Left ventricle myocardium inferior (tissue), 1 donor: ENCODE data around the gene RASGEF1B. TPM values are rescaled to one million over a fixed set of nuclear protein-coding genes. Genes with fewer than 3 reads are reported as not detected.

Experiments
- DNase-seq: peaks from one replicate; pipeline ENCODE4 v3.0.0-alpha.2; 2020
- H3K27ac ChIP-seq: fragments of 200-600 bp; replicated peaks from 2 replicates; pipeline ENCODE4 v1.8.0; 2021
- H3K27me3 ChIP-seq: fragments of 200-600 bp; 2 replicates; pipeline ENCODE4 v1.8.0; 2021; ENCODE audit warnings: low read depth
- H3K36me3 ChIP-seq: fragments of 200-600 bp; 2 replicates; pipeline ENCODE4 v1.8.0; 2021
- H3K4me1 ChIP-seq: fragments of 200-600 bp; 2 replicates; pipeline ENCODE4 v1.8.0; 2021
- H3K4me3 ChIP-seq: fragments of 200-600 bp; 2 replicates; pipeline ENCODE4 v1.8.0; 2021; ENCODE audit warnings: mild to moderate bottlenecking, moderate library complexity
- H3K9me3 ChIP-seq: fragments of 200-600 bp; replicated peaks from 2 replicates; pipeline ENCODE4 v1.8.0; 2021
- CTCF ChIP-seq: fragments of 200-600 bp; IDR thresholded peaks from 2 replicates; pipeline ENCODE4 v1.8.0; 2021; ENCODE audit warnings: antibody characterized with exemption, mild to moderate bottlenecking, borderline replicate concordance
- intact Hi-C: fragments of 100-400 bp; cut with micrococcal nuclease; formaldehyde crosslinking; loops from one replicate; pipeline ENCODE4 v1.11.0; 2022
- total RNA-seq: library from RNA; stranded (reverse); fragmentation: NEBNext Ultra II Directional; extraction: Animal tissue kit (Norgen Biotek cat#: 25700); gene quantifications from one replicate; pipeline ENCODE4 v1.2.1, GENCODE V29; 2021
- donor health status: DM: no; HTN: yes; CAD: no; lungs with severe emphysema.

RASGEF1B gene
- total RNA-seq, 1 donor from 2014 or later = 4.3 TPM

- intact Hi-C loops = no loop called here
- H3K27ac ChIP-seq = no peak overlapping the region
- no peak for TF ChIP-seq CTCF
- H3K4me3 ChIP-seq = no peak overlapping the region
- no peaks in the 10 kb centered on the region for H3K9me3 ChIP-seq
- H3K36me3 ChIP-seq = peaks cover 2% of the 10 kb centered on the region
- no peaks in the 10 kb centered on the region for H3K4me1 ChIP-seq
- no peaks in the 10 kb centered on the region for H3K27me3 ChIP-seq
- no peak for DNase-seq
These were observed 50.1 kb downstream of the RASGEF1B start for GRCh38 chr4:81421346-81422218.

DNA sequence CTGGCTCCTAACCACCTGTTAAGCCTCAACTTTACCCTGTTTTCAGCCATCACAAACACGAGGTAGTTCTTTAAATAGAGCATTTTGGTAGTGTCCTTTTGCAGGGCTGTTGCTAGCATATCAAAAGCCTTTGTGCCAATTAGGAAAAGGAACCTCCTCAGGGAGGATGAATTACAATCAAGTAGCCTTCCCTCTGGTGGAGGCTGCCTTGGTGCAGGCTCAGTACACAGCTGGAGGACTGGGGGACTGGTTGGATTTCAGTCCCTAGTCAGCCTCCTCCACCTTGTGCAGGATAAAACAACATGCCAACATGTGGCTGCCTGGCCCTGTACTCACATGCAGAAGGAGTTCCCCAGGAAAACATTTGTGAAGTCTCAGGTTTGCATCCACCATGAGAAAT lies 53.1 kb downstream of the RASGEF1B start:
- intact Hi-C loops = no loop called here
- Histone ChIP-seq H3K4me3 (no peak overlapping the region), H3K27me3 (no peaks in the 10 kb centered on the region), H3K36me3 (no peaks in the 10 kb centered on the region), H3K4me1 (no peaks in the 10 kb centered on the region), H3K9me3 (no peaks in the 10 kb centered on the region), H3K27ac (no peak overlapping the region)
- no peak for TF ChIP-seq CTCF
- DNase-seq = no peak

DNA sequence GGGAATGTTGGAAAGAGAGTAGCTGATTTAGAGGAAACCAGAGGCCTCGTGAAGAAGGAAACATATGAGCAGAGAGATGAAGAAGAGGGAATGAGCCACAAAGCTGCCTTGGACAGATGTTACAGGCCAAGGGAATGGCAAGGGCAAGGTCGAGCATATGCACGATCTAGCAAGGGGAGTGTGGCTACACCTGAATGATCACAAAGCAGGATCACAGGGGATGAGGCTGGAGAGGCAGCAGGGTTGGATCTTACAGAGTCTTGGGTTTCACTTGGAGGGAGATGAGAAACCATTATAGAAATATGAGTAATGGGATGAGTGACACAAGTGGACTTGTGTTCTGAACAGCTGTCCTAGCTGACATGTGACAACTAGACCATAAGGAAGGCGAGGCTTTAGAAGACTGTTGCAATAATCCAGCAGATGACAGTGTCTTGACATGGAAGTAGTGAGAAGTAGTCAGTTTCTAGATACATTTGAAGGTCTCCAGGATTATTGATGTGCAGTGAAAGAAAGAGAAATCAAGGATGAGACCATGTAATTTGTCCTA lies 58.7 kb downstream of the RASGEF1B start:
- Histone ChIP-seq H3K27me3 (no peaks in the 10 kb centered on the region), H3K4me1 (no peaks in the 10 kb centered on the region), H3K36me3 (no peaks in the 10 kb centered on the region), H3K27ac (no peak overlapping the region), H3K9me3 (no peaks in the 10 kb centered on the region), H3K4me3 (no peak overlapping the region)
- DNase-seq = no peak
- TF ChIP-seq CTCF = no peak
- intact Hi-C loops = no loop called here

GRCh38 chr4:81410680-81411079 lies 61.0 kb downstream of the RASGEF1B start:
- no peak for DNase-seq
- Histone ChIP-seq H3K4me3 (no peak overlapping the region), H3K4me1 (peaks cover under 1% of the 10 kb centered on the region), H3K27ac (no peak overlapping the region), H3K9me3 (no peaks in the 10 kb centered on the region), H3K27me3 (no peaks in the 10 kb centered on the region), H3K36me3 (no peaks in the 10 kb centered on the region)
- no peak for TF ChIP-seq CTCF
- intact Hi-C loops = no loop called here

- H3K4me1 ChIP-seq = peaks cover 4% of the 10 kb centered on the region
- no peak overlapping the region for H3K27ac ChIP-seq
- no peak overlapping the region for H3K4me3 ChIP-seq
- TF ChIP-seq CTCF = no peak
- no peaks in the 10 kb centered on the region for H3K36me3 ChIP-seq
- intact Hi-C loops = loop anchor here (5.0 to 10.0 kb wide), 3 partner anchors 435 to 855 kb away; no protein-coding TSS in a partner anchor
- no peak for DNase-seq
- H3K9me3 ChIP-seq = no peaks in the 10 kb centered on the region
- no peaks in the 10 kb centered on the region for H3K27me3 ChIP-seq
These were observed 61.9 kb downstream of the RASGEF1B start for GRCh38 chr4:81409836-81410235.
